Esophagus muscularis mucosa (tissue), 4 donors: Measurements from ENCODE around the gene DPYD.

Source experiments
- CTCF ChIP-seq, 3 experiments: fragments of 200-600 bp in 2 of 3; fragments of 450-650 bp in 1 of 3; sonication (generic) in 2 of 3; IDR thresholded peaks; one replicate each; pipeline ENCODE4 v1.5.1; 2017 to 2019; ENCODE audit warnings: antibody characterized with exemption in 3 of 3, mild to moderate bottlenecking in 2 of 3, moderate library complexity in 1 of 3
- EP300 ChIP-seq: sonication (generic); formaldehyde crosslinking; IDR thresholded peaks from one replicate; pipeline ENCODE4 v1.6.1; 2017; ENCODE audit warnings: antibody characterized with exemption
- POLR2A ChIP-seq: fragments of 450-650 bp; IDR thresholded peaks from one replicate; pipeline ENCODE4 v1.6.1; 2017; ENCODE audit warnings: antibody characterized with exemption, moderate library complexity, mild to moderate bottlenecking, low read depth
- POLR2AphosphoS5 ChIP-seq, 2 donors: sonication (generic); formaldehyde crosslinking; IDR thresholded peaks; one replicate each; pipeline ENCODE4 v1.6.1; 2017; ENCODE audit warnings: antibody characterized with exemption in 2 of 2

GRCh38 chr1:97350662-97351061 lies 570.2 kb downstream of the DPYD start:
- no peak for TF ChIP-seq CTCF (IDR thresholded peaks at IDR 0.05)
- TF ChIP-seq POLR2A, result no peak
- no peak for TF ChIP-seq POLR2AphosphoS5 (IDR thresholded peaks at IDR 0.05)
- no peak for TF ChIP-seq EP300
